ENCODE results near the gene MRPL37.

Gene MRPL37

DNA sequence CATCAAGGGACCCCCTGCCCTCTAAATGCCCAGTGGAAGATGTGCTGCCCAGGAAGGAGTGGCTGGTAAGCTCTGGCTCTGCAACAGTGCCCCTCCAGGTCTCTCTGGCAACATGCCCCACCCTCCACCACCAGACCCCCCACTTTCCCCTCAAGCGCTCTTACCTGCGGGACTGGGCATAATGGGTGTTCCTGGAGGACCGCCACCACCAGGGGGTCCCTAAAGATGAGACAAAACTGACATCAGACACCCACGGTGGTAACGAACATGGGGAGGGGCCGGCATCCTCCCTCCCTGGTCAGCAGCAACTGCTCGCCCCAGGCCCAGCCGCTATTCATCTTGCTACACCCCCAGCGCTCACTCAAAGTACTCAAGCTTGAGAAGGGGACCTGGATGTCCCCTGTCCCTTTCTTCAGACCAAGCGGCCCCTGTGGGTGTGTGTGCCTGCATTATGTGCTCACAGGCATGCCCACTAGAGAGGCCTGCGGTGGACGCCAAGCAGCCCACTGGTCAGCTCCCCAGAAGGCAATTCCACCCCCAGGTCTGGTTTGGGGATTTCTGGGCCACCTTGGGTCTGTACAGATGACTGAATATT, 40.9 kb downstream of the MRPL37 start:
- no peak for DNase-seq (ENCODE audit: low read depth in 2 of 2)

DNA sequence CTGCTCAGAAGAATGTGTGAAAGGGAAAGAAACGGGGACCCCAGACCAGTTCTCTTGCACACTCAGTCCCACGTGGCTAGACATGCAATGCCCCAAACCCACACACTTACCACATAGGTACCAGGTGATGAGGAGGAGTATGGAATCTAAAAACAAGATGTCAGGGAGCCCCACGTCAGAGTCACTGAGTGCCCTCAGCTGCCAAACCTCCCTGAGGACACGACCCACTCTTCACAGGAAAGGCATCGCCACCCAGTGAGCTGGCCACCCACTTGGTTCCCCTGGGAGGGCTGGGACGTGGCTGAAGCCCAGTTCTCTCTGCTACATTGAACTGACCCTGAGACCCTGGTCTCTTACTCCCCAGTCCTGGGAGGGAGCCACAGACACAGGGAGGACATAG, 41.4 kb downstream of the MRPL37 start:
- no peak for DNase-seq (ENCODE audit: low read depth in 2 of 2)

- DNase-seq (ENCODE audit: low read depth in 2 of 2) = no peak
Observed at GRCh38 chr1:54243022-54243421, 43.1 kb downstream of the MRPL37 start.

DNA sequence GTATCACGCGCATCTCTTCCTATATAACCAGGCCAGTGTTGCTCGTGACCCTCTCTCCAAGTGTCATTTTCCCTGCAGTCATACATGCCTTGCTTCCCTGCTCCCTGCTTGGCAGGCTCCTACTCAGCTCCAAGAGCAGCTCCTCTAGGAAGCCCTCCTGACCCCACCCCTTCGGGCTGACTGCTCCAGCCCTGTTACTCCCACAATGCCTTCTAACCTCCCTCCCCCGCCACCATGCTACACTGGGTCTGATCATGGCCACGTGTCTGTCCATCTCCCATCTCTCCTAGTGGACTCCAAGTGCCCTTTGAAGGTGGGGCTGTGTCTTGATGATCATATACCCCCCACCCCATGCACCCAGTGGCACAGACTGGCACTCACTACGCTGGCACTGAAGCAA, 44.7 kb downstream of the MRPL37 start:
- no peak for DNase-seq (ENCODE audit: low read depth in 2 of 2)

DNA sequence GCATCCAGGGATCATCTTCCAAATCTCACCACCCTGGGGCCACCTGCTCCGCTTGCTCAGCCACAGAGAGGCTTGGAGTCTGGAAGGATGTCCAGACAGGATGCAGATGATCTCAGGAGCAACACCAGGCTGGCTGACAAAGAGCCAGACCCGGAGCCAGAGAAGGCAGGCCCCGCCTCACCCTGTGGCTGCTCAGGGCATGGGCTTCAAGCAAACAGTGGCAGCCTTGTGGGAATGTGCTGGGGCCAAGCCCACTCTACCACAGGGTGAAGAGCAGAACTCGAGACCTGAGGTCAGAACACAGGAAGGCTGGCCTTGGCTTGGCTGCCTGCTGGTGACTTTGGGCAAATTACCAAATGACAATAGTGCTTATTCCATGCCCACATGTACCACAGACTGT, 45.5 kb downstream of the MRPL37 start:
- DNase-seq (ENCODE audit: low read depth in 2 of 2) = no peak

DNA sequence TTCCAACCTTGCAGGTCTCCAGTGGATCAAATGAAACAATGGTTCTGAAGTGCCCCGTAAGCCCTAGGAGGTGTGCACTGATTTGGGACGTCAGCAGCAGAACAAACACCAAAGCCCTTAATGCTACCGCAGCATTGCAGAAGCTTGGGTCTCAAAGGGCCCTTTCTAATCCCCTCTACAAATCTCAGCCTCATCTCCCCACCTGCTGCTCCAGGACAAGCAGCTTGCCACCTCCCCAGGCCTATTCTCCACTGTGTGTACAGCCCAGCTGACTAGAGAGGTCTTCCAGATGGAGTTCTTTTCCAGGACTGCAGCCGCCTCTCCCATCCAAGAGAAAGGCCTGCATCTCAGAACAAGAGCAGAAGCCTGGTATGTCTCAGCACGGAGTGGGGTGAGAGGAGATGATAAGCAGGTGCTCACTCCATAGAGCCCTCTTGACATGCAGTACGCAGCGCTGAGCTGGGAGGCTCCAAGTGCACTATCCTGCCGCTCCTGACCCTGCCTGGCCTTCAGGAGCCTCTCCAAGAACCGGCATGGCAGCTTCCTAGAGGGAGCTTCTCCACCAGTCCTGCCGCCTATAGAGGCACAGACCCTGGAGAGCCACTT, 46.3 kb downstream of the MRPL37 start:
- DNase-seq (ENCODE audit: low read depth in 2 of 2) = no peak

- no peak for DNase-seq (ENCODE audit: low read depth in 2 of 2)
Observed at GRCh38 chr1:54247863-54248515, 48.0 kb downstream of the MRPL37 start.

GRCh38 chr1:54248966-54249365, 49.0 kb downstream of the MRPL37 start:
- no peak for DNase-seq (ENCODE audit: low read depth in 2 of 2)

DNA sequence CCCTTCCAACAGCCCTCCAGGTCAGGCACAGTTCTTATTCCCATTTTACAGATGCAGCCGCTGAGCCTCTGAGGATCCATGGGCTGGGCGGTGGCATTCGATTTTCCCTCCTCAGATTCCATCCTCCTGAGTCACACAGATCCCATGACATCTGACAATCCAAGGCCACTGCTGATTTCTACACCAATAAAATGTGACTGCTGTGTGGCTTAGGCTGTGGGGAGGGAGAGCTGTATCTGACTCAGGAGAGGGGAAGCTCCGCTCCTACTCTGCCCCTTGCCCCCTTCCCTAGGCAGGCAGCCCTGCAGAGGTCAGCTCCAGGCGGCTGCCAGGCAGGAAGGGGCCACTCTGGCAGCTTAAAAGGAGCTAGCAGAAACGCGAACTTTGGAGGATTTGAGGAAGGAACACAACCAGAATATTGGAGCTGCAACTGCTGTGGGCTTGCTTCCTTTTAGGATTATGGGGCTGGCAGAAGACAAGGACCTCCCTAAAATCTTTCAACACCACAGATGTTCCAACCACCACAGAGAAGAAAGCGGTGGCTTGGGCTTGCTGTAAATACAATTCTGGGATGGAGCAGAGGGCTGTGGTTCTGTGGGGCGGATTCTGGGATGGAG, 50.0 kb downstream of the MRPL37 start:
- no peak for DNase-seq (ENCODE audit: low read depth in 2 of 2)

DNA sequence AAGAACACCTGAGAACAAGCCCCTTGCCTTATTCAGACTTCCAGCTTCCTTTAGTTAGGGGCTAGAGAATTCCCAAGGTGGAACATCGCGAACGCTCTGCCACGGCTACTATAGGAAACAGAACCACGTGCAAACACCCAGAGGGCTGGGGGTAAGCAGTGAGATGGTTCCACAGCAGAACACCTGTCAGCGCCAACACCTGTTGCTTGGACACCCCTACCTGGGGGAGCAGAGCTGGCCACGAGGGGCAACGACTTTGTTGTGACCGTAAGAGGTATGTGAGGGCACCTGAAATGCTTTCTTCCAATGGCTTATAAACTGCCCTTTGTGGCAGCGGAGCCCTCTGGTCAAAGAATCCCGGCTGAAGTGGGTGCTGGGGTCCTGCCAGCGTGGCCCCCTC, 50.7 kb downstream of the MRPL37 start:
- DNase-seq (ENCODE audit: low read depth in 2 of 2) = no peak

- no peak for DNase-seq (ENCODE audit: low read depth in 2 of 2)
Observed at GRCh38 chr1:54252371-54252936, 52.5 kb downstream of the MRPL37 start.

GRCh38 chr1:54253480-54253879, 53.5 kb downstream of the MRPL37 start:
- DNase-seq (ENCODE audit: low read depth in 2 of 2) = no peak

- DNase-seq (ENCODE audit: low read depth in 2 of 2) = no peak
Observed at GRCh38 chr1:54254055-54254454, 54.1 kb downstream of the MRPL37 start.

DNA sequence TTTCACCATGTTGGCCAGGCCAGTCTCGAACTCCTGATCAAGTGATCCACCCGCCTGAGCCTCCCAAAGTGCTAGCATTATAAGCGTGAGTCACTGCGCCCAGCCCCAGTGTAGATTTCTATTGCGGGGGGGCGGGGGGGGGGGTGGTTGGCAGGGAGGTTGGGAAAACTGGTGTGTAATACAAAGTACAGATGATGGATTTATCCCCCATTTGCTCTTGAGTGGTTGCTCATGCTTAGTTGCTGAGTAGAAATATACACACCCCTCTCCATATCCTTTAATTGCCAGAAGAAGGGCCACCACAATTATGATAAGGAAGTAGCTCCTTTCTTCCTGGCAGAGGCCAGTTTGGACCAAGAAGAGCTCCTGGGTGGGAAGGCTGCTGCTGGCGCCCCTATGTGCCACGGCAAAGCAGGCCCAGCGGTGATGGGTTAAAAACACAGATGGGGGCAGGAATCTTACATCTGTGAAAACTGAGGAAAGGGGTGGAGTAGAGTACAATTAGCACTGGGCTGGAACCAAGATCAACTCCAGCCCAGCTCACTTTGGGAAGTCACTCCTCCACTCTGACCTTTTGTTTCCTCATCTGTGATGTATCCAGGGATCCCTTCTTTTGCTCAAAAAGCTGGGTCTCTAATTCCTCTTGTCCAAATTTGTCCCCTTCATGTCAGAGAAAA, 55.2 kb downstream of the MRPL37 start:
- no peak for DNase-seq (ENCODE audit: low read depth in 2 of 2)

DNA sequence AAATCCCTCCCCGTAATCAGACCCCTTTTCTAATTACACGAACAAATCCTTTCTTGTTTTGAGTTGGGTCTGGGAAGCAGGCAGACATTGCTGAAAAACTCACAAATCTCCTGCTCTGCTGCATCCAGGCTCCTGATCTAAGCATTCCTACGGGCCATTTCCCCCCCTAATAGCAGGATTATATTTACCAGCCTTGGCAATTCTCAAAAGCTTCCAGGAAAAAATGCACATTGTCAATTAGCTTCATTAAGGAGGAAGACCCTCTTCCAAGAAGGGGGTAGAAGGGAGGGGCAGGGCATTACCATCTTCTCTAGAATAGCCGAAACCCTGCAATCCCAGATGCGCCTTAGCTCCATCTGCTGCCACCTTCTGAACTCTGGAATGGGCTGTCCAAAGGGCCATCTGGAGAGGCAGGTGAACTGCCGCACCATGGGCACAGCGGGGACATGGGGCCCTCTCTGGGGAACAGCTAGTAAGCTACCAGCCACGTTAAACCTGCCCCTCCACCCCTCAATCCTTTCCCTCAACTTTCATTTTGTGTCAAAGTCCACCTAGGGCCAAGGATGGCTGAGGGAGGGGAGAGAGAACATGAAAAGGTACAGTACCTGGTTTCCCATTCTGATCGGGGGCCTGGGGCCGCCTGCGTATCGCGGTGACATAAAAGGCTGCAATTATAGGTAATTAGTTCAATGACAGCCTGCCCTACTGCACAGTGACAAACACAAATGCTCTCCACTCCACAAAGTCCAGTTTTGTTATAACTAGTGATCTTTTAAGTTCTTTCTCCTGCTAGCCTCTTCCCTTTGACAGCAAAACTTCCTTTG, 56.8 kb downstream of the MRPL37 start:
- no peak for DNase-seq (ENCODE audit: low read depth in 2 of 2)

DNA sequence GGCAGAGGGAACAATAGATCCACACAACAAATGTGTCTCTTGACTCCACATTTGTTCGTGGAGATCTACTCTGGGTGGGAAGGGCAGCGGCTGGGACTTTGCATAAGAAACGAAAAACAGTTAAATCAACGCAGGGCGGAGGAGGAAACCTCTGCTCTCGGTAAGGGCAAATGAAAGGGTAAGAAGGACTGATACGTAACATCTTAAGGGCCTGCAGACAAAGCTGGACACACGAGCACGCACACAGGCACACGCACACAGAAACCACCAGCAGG, 57.3 kb downstream of the MRPL37 start:
- DNase-seq (ENCODE audit: low read depth in 2 of 2) = no peak

- DNase-seq (ENCODE audit: low read depth in 2 of 2) = no peak
Observed at GRCh38 chr1:54257876-54258275, 57.9 kb downstream of the MRPL37 start.

GRCh38 chr1:54259546-54260140, 59.7 kb downstream of the MRPL37 start:
- no peak for DNase-seq (ENCODE audit: low read depth in 2 of 2)

- no peak for DNase-seq (ENCODE audit: low read depth in 2 of 2)
Observed at GRCh38 chr1:54260810-54261209, 60.8 kb downstream of the MRPL37 start.

- no peak for DNase-seq (ENCODE audit: low read depth in 2 of 2)
Observed at GRCh38 chr1:54262244-54262643, 62.3 kb downstream of the MRPL37 start.

DNA sequence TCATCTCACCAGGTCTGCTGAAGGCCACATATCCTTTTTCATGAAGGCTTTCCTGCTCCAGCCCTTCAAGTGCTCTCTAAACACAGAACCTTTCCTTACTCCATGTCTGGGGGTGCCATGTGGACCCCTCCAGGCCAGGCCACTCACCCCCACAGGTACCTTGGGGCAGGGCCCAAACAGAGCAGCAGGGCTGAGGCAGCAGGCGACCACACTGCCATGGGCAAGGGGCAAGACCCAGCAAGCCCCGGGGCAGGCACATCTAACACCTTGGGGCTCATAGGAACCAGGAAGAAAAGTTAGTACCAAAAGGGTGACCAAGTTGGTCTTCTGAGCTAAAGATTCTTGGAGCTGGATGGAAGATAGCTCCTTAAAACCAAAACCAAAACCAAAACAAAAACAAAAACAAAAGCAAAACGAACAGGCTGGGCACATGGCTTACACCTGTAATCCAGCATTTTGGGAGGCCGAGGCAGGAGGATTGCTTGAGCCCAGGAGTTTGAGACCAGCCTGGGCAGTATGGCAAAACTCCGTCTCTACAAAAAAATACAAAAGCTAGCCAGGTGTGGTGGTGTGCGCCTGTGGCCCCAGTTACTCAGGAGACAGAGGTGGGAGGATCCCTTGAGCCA, 63.7 kb downstream of the MRPL37 start:
- DNase-seq (ENCODE audit: low read depth in 2 of 2) = no peak
